ENCODE results near the gene RNF169. TPM values are rescaled to one million over a fixed set of nuclear protein-coding genes. Genes with fewer than 3 reads are reported as not detected.
A peak's percentile ranks its signal among the peaks of the same experiment; 100 is the strongest.

Gene RNF169
- total and polyA plus RNA-seq, 9 of the 15 experiments (the other 6 are each of a cell fraction or from before 2014, with no cell fraction given) = 0.68 to 18.1 (median 10.1) TPM

- Histone ChIP-seq H3K9me1 (ENCODE audit: control insufficient read depth, insufficient read depth, low read length) (no peaks in the 10 kb centered on the region), H3K4me3 (no peak overlapping the region), H3K27ac (ENCODE audit: extremely low read depth, low read depth, low read length) (no peak overlapping the region), H3K9ac (ENCODE audit: insufficient read depth in 1 of 2, low read depth in 2 of 2, low read length in 2 of 2) (peak overlapping the region in 1 of 2 experiments; percentile 6; a peak in 1 of 4 replicates), H3K4me1 (replicated peaks in 1 of 2; ENCODE audit: control insufficient read depth in 2 of 2, insufficient read depth in 2 of 2, low read length in 2 of 2) (peaks cover 11 to 18% of the 10 kb centered on the region in 2 experiments; a peak in 3 of 5 replicates), H3K4me2 (ENCODE audit: insufficient read depth, low read length) (no peak overlapping the region), H3K36me3 (ENCODE audit: control insufficient read depth, insufficient read depth, low read length) (no peaks in the 10 kb centered on the region), H4K20me1 (replicated peaks; ENCODE audit: control insufficient read depth, insufficient read depth, low read length) (no peaks in the 10 kb centered on the region), H3K79me2 (ENCODE audit: control insufficient read depth, insufficient read depth, low read length) (no peaks in the 10 kb centered on the region), H2AFZ (ENCODE audit: low read depth, low read length) (no peak overlapping the region), H3K9me3 (replicated peaks; ENCODE audit: control insufficient read depth, insufficient read depth, low read depth, low read length) (no peaks in the 10 kb centered on the region), H3K27me3 (ENCODE audit: control insufficient read depth in 2 of 2, insufficient read depth in 2 of 2, low read length in 2 of 2) (0 out of 5 replicates have a peak, but pooled peaks cover 0 to 4% of the 10 kb centered on the region in 2 experiments)
- no TSS peak for BruUV-seq (replicated peaks)
- ATAC-seq (no peak), DNase-seq (ENCODE audit: extremely low read depth in 1 of 4, low spot score in 3 of 4) (no peak), FAIRE-seq (no peak)
- POLR2A ChIA-PET = interaction anchor here (0.6 kb wide), 1 partner anchor 13 kb away, joined by 3 read pairs; no protein-coding TSS in a partner anchor
- peak; percentile 83 for TF ChIP-seq RBM25 (IDR thresholded peaks at IDR 0.05; ENCODE audit: low read depth, low read length, severe bottlenecking)
- TF ChIP-seq ZNF780A (CRISPR knock-in tag; IDR thresholded peaks at IDR 0.05) = no peak
- no peak for TF ChIP-seq RNF2 (IDR thresholded peaks at IDR 0.05)
- TF ChIP-seq ADNP (tag; IDR thresholded peaks at IDR 0.05) = peak; percentile 68; the same call in 1 of the 2 replicates
- no peak for TF ChIP-seq NFYB (IDR thresholded peaks at IDR 0.05; ENCODE audit: extremely low read depth, insufficient read length)
- no peak for TF ChIP-seq RBM22 (IDR thresholded peaks at IDR 0.05; ENCODE audit: low read depth, low read length, poor library complexity, severe bottlenecking)
- TF ChIP-seq CHD7 (IDR thresholded peaks at IDR 0.05; ENCODE audit: low read depth, low read length) = no peak
- peak; percentile 57; the same call in 1 of the 2 replicates for TF ChIP-seq BCOR (IDR thresholded peaks at IDR 0.05)
- no peak for TF ChIP-seq TBP (optimal IDR thresholded peaks at IDR 0.05; ENCODE audit: low read depth, low read length)
- peak in 1 of 2 experiments; percentile 35; a peak in 2 of 4 replicates for TF ChIP-seq KDM1A (IDR thresholded peaks at IDR 0.05)
- peak; percentile 80 for TF ChIP-seq ESRRA (IDR thresholded peaks at IDR 0.05; ENCODE audit: borderline replicate concordance, low read depth)
- in situ Hi-C loops (cut with MboI) (no loop called here), intact Hi-C loops (cut with micrococcal nuclease) (loop anchor here (5.0 to 10.0 kb wide), 2 partner anchors 68 to 545 kb away; partner anchors contain the start of gene TPBGL)
- CTCF ChIA-PET (ENCODE audit: low intra/inter-chr PET ratio) = interaction anchor here (0.6 kb wide), 1 partner anchor 401 kb away, joined by 3 read pairs; no protein-coding TSS in a partner anchor
- 25% methylated on average over 9 of the region's 9 CpGs for WGBS (ENCODE audit: insufficient coverage, low coverage, missing lambda C conversion rate)
Observed at GRCh38 chr11:74699615-74700396, 48.8 kb upstream of the RNF169 start.

Measured in K562 (cell line).